ENCODE data around the gene TTC27.

TTC27 gene

GRCh38 chr2:32758232-32758631 is 130.4 kb downstream of the TTC27 start:
- no peak for DNase-seq

DNA sequence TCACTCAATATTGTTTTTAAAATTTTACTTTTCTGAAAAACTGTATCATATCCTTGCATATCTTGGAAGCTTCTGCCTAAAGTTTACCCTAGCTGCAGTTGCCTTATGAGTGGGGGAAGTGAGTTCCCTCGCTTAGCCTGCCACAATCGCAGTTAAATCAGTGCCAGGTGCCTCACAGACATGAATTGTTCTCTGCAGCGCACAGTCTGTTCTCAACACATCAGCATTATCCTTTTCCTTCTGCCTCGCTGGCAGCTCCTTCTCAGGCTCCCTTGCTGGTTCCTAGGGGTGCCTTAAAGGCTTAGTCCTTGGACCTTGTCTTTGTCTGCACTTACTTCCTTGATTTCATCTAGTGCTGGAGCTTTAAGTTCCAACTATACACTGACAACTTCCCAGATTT is 132.8 kb downstream of the TTC27 start:
- DNase-seq = no peak

GRCh38 chr2:32768387-32769174 is 140.7 kb downstream of the TTC27 start:
- no peak for DNase-seq

DNA sequence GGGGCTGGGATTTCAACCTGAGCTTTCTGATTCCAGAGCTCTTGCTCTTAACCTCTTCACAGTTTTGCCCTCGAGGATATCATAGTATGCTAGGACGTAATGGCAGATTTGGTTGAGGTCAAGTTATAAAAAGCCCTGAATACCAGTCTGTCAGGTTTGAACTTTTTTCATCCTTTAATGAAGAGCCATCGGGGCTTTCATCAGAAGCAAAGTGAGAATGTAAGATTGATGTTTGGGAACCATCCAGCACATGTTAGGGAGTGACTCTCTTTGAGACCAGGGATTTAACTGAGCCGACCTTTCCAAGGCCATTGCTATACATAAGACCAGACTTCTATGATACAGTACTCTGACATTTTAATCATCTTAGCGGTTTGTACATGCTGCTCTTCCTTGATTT is 142.5 kb downstream of the TTC27 start:
- no peak for DNase-seq

GRCh38 chr2:32772638-32773447 is 145.0 kb downstream of the TTC27 start:
- DNase-seq = peak; percentile 78

- DNase-seq = no peak
Measured at GRCh38 chr2:32773448-32773808, 145.6 kb downstream of the TTC27 start.

DNA sequence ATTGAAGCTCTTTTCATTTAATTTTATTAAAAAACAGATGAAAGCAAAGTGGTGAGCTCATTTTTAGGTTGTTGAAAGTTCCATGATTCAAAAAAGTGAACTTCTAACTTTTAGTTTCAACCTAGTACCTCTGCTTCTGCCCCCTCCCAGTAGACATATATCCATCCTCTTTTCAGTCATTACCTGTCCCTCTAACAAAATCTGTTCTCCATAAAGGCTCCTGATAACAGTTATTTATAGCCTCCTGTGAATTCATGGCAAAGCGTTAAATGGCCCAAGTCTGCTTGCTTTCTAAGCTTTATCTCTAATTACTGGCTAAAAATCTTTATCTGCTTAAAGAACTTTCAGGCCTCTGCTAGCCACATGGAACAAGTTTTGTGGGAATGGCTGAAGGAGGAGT is 148.1 kb downstream of the TTC27 start:
- DNase-seq = no peak

DNA sequence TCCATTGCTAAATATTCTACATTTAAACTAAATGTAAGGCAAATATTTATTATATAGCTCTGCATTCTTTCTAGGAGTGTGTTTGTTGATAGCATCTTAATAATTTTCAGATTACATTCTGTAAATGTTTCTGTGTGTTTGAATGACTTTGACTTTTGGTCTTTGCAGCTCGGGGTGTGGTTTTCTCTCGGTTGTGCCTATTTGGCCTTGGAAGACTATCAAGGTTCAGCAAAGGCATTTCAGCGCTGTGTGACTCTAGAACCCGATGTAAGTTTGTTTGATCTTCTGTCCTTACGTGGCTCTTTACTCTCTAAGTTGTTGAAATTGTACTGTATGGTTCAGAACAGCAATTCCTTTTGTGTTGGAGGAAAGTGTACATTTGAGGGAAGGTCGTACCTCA is 149.9 kb downstream of the TTC27 start:
- no peak for DNase-seq

DNA sequence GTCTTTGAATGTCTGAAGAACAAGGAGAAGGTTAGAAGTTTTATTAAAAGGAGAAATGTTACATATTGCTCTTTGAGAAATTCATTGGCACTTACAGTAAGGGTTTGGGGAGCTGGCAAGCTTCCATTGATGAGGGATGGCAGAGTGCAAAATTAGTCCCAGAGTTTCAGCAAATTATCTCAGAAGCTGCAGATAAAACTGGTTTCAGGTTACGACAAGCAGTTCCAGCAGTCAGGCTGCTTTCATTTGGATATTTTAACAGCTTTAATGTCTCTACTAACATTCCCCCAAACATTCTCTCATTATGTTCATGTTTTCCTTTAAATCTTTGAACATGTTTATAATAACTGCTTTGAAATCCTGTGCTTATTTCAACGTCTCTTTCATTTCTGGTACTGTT is 153.1 kb downstream of the TTC27 start:
- no peak for DNase-seq

DNA sequence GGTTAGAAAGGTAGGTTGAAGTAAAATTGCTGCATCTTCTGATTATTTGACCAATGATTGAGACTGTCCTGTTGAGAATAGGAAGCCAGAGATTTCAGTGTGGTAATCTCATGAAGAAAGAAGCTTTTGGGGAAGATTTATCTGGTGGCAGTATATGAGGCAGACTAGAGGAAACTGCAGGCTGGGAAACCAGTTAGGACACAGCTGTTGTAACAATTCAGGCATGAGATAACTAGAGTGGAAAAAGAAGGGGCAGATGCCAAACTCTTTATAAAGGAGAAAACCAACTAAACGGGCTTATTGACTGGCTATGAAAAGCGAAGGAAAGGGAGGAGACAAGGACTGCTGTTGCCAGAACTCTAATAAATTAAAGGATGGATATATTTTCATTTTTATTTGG is 155.6 kb downstream of the TTC27 start:
- DNase-seq = no peak

DNA sequence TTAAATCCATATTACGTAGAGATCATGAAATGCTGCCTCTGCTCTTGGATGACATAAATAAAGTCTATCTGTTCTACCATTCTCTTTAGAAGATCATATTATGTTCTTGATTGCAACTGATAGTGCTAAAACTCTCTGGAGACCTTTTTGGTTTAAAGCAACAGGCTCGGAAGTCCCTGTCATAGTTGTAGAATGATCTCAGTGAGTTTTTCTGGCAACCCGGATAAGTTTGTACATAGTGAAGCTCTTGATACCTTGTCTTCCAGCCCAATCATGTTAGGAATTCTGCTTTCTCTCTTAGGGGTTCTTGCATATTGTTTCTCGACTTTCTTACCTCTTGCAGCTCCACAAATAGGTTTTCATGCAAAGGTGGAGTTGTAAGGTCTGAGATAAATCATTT is 156.1 kb downstream of the TTC27 start:
- no peak for DNase-seq

DNA sequence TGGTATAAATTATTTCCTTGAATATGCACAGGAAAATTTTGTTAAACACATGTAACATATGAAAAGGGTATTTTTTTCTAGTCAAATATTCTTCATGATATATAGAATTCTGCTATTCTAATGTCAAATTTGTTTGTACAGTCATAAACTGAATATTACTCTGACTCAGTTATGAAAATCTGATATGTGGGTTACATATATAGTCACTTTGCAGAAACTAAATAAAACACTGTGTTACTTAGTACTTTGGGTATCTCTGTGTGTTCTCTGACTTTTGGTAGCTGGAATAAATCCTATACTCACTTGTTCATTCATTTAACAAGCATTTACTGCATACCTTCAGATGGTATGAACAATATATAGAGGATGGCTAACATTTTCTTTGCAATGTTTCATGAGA is 159.4 kb downstream of the TTC27 start:
- no peak for DNase-seq

DNA sequence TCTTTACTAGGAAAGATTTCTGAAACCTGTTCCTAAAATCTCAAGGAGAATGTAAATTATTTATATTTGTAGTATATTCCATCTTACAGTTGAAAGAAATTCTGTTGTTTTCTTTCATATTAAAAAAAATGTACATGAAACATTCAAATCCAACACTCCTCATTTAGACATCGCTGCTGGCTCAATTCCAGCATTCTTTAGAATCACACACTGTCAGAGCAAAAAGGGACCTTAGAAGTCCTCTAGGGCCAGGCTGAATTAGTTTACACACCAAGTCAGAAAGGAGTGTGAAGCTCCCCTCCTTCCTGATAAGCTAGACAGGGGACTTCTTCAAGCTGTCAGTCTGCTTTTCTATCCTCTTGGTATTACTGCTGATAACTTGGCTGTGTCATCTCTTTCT is 160.3 kb downstream of the TTC27 start:
- DNase-seq = peak; percentile 45

DNA sequence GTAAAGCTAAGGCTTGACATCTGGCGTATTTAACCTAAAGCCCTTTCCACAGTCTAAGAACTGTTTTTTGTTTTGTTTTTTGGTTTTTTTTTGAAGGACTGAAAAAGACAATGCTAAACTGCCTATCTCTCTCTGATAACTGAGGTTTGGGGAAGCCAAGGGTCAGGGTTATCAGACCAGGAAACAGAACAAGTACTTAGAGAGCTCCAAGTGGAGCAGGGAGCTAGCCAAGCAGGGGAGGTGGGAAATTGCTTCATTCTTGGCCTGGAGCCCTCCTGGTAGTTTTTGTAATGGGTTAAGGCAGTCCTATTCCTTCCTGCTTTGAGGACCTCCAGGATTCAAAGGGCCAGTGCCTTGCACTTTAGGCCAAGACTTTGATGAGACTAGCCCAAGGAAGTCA is 164.6 kb downstream of the TTC27 start:
- DNase-seq = no peak

GRCh38 chr2:32798829-32799228 is 171.0 kb downstream of the TTC27 start:
- peak; percentile 92 for DNase-seq

DNA sequence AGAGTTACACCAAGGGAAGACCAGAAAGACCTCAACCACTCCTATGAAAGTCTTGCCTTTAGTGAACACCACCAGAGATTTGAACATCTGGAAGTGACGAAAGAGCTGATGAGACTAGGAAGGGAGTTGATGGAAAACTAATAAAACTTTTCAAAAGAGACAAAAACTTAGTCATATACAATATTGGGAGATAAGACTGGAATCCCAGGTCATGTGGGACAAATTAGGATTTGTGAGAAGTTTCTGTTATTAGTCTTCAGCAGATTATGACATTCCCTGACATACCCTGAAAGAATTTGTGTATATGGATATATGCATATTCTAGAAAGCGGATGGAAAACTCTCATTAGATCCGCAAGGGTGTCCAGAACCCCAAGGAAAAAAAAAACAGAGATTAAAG is 173.9 kb downstream of the TTC27 start:
- DNase-seq = no peak

DNA sequence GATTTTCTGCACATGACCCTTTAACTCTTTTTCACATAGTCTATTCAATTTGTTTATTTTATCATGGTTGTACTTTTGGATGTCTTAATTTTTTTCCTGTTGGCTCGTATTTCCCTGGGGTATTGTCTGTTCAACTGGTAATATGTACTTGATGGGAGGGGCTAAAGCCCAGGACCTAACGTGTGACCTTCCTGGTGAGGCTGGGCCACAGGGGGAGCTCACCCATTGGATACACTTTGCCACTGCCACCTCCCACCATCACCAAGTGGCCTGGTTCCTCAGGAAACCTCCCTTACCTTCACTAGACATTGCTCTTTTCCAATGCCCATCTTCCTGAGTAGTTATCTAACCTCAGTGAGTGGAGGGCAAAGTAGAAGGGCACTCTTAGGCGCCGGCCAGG is 175.0 kb downstream of the TTC27 start:
- DNase-seq = no peak

- DNase-seq = no peak
Measured at GRCh38 chr2:32804205-32804604, 176.4 kb downstream of the TTC27 start.

GRCh38 chr2:32805104-32806095 is 177.6 kb downstream of the TTC27 start:
- DNase-seq = no peak

GRCh38 chr2:32806857-32807256 is 179.0 kb downstream of the TTC27 start:
- no peak for DNase-seq

DNA sequence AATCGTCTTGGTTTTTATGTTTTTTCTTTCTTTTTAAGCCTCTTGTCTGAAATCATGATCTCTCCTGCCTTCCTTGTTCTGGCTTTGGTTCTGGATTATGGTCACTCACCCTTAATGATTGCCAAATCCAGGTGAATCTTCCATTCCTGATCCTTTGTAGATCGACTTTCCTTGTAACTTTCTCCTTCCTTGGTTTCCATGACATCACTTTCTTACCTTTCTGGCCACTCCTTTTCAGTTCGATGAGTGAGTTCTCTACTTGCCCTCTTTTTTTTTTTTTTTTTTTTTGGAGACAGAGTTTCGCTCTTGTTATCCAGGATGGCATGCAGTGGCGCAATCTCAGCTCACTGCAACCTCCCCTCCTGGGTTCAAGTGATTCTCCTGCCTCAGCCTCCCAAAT is 179.8 kb downstream of the TTC27 start:
- DNase-seq = no peak

GRCh38 chr2:32810909-32811495 is 183.2 kb downstream of the TTC27 start:
- no peak for DNase-seq

DNA sequence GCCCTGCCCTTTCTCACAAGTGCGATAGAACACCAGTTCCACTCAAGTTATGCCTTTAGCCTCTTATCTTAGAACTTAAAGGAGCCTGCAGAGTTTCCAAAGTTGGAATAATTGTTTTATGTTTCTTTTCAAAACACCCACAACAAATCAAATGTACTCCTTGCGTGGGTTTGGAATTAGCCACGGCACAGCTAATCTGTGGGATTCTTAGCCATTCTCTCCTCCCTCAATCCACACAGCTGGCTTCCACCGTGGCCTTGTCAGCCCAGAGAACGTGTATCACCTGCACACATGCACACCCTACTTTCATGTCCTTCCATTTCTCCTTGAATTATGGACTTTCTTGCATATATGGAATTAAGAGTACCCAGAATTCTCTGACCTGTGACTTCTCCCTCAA is 183.8 kb downstream of the TTC27 start:
- DNase-seq = no peak
